NCI-H1694 (cell line): ENCODE measurements around the gene IRF9.
A peak's percentile ranks its signal among the peaks of the same experiment; 100 is the strongest.

Experiments used
- DNase-seq: peaks from one replicate; lab custom pipeline; 2025; lab: John Stamatoyannopoulos, UW

Gene IRF9

DNA sequence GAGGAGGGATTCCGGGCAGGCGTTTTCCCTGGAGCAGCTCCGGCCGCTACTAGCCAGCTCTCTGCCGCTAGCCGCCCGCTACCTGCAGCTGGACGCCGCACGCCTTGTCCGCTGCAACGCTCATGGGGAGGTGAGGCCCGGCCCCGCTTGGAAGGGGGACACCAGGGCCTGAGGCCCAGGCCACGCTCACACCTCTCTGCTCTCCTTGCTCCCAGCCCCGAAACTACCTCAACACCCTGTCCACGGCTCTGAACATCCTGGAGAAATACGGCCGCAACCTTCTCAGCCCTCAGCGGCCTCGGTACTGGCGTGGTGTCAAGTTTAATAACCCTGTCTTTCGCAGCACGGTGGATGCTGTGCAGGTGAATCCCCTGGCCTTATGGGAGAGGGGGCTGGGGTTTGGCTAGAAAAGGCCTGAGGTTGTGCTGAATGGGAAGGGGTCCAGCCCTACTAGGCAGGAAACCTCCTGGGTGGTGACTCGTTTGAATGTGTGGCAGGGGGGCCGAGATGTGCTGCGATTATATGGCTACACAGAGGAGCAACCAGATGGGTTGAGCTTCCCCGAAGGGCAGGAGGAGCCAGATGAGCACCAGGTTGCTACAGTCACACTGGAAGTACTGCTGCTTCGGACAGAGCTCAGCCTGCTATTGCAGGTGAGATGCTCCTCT, 13.2 kb upstream of the IRF9 start:
- no peak for DNase-seq

- DNase-seq, result no peak
These were observed 11.6 kb upstream of the IRF9 start for GRCh38 chr14:24149302-24149969.

GRCh38 chr14:24150061-24150460, 11.0 kb upstream of the IRF9 start:
- DNase-seq, result no peak

DNA sequence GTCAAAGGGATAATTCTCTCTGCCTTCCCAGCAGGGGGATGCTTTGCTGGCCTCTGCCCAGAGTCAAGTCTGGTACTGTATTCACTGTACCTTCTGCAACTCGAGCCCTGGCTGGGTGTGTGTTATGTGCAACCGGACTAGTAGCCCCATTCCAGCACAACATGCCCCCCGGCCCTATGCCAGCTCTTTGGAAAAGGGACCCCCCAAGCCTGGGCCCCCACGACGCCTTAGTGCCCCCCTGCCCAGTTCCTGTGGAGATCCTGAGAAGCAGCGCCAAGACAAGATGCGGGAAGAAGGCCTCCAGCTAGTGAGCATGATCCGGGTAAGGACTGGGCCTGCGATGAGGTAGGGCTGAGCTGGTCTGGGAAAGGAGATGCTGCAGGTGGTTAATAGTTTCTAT, 10.5 kb upstream of the IRF9 start:
- DNase-seq, result no peak

GRCh38 chr14:24150993-24151392, 10.1 kb upstream of the IRF9 start:
- no peak for DNase-seq

DNA sequence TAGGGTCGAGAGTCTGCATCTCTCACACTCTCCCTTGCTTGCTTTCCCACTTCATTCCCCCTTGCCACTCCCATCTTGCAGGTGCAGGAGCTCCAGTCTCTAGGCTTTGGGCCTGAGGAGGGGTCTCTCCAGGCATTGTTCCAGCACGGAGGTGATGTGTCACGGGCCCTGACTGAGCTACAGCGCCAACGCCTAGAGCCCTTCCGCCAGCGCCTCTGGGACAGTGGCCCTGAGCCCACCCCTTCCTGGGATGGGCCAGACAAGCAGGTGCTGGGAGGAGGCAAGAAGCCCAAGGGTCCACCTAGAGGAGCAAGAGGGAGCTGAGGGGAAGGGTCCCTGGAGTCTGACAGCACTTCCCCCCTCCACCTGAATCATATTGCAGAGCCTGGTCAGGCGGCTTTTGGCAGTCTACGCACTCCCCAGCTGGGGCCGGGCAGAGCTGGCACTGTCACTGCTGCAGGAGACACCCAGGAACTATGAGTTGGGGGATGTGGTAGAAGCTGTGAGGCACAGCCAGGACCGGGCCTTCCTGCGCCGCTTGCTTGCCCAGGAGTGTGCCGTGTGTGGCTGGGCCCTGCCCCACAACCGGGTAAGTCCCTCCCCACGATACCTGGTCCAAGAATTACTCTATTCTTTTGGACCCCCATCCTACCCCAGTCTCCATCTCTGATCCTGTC, 9.5 kb upstream of the IRF9 start:
- DNase-seq, result no peak

DNA sequence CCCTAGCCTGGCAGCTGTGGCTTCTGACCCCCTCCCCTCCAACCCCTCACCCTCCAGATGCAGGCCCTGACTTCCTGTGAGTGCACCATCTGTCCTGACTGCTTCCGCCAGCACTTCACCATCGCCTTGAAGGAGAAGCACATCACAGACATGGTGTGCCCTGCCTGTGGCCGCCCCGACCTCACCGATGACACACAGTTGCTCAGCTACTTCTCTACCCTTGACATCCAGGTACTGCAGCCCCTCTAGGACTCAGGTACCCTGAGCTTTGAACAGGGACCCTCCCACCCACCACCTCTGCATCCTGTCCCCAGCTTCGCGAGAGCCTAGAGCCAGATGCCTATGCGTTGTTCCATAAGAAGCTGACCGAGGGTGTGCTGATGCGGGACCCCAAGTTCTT, 6.0 kb upstream of the IRF9 start:
- DNase-seq, result no peak

- no peak for DNase-seq
These were observed 4.2 kb upstream of the IRF9 start for GRCh38 chr14:24156840-24157239.

- DNase-seq, result no peak
These were observed 3.7 kb upstream of the IRF9 start for GRCh38 chr14:24157331-24157730.

GRCh38 chr14:24159777-24160498, 1.1 kb upstream of the IRF9 start:
- no peak for DNase-seq

DNA sequence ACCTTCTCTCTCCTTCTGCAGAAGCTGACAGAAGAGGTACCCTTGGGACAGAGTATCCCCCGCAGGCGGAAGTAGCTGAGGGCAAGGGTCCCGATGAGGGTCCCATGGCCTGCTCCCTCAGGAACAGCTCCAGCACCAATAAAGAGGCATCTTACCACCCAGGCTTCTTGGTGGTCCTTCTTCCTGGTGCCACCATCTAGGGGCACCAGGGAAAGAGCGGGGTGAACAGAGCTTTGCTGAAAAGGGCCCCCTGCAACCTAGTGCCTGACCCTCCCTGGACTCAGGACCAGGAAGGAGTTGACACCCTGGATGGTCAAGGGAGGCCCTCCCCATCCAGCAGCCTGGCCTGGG, 591 bp upstream of the IRF9 start:
- DNase-seq, result no peak

DNA sequence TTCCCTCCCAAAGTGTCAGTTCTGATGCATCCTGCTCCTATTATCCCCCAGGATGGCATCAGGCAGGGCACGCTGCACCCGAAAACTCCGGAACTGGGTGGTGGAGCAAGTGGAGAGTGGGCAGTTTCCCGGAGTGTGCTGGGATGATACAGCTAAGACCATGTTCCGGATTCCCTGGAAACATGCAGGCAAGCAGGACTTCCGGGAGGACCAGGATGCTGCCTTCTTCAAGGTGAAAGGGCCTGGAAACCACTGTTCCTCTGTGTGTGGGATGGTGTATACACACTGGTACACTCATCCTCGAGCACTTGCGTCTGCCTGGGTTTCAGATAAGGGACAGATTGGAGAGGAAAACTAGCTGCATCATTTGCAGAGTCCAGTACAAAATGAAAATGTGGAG, 1.0 kb downstream of the IRF9 start:
- DNase-seq, result no peak

GRCh38 chr14:24164518-24164991, 3.5 kb downstream of the IRF9 start:
- no peak for DNase-seq

DNA sequence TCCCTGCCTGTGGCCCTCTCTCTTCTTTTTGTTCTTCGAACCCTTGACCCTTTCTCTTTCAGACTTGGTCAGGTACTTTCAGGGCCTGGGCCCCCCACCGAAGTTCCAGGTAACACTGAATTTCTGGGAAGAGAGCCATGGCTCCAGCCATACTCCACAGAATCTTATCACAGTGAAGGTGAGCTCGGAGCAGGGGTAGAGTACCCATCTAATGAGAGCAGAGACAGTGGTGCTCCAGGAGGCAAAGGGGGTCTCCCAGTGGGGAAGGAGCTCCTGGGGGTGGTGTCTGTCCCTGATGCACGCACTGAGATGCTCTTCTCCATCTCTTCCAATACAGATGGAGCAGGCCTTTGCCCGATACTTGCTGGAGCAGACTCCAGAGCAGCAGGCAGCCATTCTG, 4.7 kb downstream of the IRF9 start:
- no peak for DNase-seq

DNA sequence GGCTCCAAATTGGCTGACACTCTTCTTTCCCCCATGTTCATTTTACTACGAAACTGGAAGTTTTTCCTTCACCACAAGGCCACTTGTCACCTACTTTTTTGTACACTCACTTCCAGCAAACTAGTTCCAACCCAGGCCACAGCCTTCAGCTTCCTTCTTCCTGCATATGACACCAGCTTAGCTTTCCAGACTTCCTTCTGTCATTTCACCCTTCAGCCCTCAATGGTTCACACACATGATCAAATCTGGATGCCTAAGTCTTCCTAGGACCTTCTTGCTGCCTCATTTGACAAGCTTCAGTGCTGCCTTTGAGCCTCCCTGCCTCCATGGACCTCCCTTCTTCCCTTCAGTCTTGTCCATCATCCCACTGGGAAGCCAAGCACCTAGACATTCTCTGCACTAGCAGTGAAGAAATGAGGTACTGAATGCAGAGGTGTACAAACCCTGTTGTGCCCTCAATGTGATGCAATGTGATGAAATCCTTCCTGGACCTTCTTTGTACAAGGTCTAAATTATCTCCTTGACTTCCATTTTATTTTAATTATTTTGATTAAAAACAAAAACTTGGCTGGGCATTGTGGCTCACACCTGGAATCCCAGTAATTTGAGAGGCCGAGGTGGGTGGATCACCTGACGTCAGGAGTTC, 6.5 kb downstream of the IRF9 start:
- no peak for DNase-seq

DNA sequence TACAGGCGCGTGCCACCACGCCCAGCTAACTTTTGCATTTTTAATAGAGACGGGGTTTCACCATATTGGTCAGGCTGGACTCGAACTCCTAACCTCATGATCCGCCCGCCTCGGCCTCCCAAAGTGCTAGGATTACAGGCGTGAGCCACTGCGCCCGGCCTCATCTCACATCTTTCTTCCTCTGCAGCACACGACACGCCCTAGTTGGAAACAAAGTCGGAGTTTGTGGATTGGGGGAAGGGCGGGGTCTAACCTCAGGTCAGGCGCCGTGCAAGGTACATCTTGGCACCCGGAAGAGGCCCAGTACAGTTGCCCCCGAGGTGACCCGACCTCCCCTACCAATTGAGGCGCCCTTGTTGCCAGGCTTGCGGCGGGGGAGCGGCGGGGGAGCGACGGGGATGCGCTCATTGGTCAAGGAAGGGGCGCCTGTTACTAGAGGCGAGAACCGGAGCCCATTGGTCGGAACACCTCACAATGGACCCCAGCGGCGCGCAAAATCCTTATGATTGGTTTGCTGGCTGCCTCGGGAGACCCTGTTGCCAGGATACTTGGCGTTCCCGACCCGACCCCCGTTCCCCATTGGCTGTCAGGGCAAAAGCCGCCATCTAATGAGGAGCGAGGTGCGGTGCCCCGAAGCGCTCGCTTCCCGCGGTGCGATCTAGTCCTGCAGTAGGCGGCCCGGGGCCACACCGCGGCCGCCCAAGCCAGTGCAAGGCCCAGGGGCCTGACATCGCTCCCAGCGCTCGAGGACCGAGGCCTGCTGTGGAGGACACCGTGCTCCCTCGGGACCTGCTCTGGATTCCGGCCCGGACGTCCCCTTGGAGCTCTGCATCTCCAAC, 10.6 kb downstream of the IRF9 start, which contains the start of gene REC8:
Gene REC8 (plus strand): TSS at position 659 of the 839 bp plus-strand sequence. CDS start 473 bp downstream, outside the sequence.
- peak; percentile 98 for DNase-seq

GRCh38 chr14:24172261-24172860, 11.3 kb downstream of the IRF9 start:
- DNase-seq, result peak; percentile 18

GRCh38 chr14:24172871-24173281, 11.8 kb downstream of the IRF9 start:
- DNase-seq, result no peak

- DNase-seq, result no peak
These were observed 15.5 kb downstream of the IRF9 start for GRCh38 chr14:24176599-24176998.

DNA sequence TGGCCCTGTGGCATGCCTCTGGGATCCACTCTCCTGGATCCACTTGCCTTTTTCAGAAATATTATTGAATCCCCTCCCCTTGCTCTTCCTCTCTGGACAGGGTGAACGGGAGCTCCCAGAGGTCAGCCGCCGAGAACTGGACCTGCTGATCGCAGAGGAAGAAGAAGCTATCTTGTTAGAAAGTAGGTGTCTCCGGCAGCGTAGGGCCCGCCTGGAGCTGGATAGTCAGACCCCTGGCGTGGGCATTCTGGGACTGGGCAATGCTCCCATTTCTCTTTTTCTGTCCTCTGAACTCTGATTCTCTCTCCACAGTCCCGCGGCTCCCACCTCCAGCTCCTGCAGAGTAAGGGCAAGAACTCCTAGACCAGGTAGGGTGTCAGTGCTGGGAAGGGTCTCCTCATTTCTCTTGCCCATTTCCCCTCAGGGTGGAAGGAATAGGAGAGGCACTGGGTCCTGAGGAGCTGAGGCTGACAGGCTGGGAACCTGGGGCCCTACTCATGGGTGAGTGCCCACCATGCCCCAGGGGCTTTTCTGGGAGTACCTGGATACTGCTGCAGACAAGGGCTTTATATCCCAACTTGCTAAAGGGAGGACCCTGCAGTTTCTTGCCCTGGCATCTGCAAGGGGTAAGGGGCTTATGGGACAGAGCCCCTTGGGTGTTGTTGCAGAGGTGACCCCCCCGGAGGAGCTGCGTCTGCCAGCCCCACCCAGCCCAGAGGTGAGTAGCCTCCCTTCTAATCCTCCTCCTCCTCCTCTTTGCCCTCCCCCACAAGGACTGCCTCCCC, 16.2 kb downstream of the IRF9 start:
- no peak for DNase-seq
